Subcutaneous adipose tissue (tissue), 4 donors: ENCODE results near the gene SMARCD2. TPM values are rescaled to one million over a fixed set of nuclear protein-coding genes. Genes with fewer than 3 reads are reported as not detected.

Source experiments
- total RNA-seq, 4 donors: library from RNA; depleted of rRNA; stranded (reverse); fragments of >200 nt; gene quantifications; one replicate each; pipeline ENCODE4 v1.1.0, GENCODE V29; 2016
- TF ChIP-seq, protein P1 (sequence below): fragments of 450-650 bp; IDR thresholded peaks from one replicate; pipeline ENCODE4 v1.5.1; 2016; ENCODE audit warnings: low read depth, mild to moderate bottlenecking, control low read depth, antibody characterized with exemption, moderate library complexity

The SMARCD2 gene
- total RNA-seq, 4 donors from 2014 or later = 101 to 246 (median 141) TPM

DNA sequence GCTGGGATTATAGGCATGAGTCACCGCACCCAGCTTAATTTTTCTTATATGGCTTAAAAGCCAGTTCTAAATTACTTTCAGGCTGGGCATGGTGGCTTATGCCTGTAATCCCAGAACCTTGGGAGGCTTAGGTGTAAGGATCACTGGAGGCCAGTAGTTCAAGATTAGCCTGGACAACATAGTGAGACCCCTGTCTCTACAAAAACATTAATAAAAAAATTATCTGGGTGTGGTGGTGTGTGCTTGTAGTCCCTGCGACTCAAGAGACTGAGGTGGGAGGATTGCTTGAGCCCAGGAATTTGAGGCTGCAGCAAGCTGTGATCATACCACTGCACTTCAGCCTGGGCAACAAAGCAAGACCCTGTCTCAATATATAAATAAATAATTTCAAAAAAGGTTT is 10.8 kb upstream of the SMARCD2 start:
- TF ChIP-seq, protein P1, sequence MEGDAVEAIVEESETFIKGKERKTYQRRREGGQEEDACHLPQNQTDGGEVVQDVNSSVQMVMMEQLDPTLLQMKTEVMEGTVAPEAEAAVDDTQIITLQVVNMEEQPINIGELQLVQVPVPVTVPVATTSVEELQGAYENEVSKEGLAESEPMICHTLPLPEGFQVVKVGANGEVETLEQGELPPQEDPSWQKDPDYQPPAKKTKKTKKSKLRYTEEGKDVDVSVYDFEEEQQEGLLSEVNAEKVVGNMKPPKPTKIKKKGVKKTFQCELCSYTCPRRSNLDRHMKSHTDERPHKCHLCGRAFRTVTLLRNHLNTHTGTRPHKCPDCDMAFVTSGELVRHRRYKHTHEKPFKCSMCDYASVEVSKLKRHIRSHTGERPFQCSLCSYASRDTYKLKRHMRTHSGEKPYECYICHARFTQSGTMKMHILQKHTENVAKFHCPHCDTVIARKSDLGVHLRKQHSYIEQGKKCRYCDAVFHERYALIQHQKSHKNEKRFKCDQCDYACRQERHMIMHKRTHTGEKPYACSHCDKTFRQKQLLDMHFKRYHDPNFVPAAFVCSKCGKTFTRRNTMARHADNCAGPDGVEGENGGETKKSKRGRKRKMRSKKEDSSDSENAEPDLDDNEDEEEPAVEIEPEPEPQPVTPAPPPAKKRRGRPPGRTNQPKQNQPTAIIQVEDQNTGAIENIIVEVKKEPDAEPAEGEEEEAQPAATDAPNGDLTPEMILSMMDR = no peak

DNA sequence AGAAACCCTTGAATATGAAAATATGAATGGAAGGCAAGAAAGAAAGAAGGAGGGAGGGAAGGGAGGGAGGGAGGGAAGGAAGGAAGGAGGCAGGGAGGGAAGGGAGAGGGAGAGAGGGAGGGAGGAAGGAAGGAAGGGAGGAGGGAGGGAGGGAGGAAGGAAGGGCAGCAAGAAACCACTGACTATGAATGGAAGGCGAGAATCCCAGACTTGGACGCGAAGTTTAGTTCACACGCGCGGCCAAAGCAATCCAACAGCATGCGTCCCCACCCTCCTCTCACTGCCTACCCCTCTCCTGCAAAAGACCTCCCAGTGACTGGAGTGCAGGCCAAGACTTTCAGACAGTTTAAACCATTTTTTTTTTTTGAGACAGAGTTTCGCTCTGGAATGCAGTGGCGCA is 7.9 kb upstream of the SMARCD2 start:
- TF ChIP-seq, protein P1 = no peak

DNA sequence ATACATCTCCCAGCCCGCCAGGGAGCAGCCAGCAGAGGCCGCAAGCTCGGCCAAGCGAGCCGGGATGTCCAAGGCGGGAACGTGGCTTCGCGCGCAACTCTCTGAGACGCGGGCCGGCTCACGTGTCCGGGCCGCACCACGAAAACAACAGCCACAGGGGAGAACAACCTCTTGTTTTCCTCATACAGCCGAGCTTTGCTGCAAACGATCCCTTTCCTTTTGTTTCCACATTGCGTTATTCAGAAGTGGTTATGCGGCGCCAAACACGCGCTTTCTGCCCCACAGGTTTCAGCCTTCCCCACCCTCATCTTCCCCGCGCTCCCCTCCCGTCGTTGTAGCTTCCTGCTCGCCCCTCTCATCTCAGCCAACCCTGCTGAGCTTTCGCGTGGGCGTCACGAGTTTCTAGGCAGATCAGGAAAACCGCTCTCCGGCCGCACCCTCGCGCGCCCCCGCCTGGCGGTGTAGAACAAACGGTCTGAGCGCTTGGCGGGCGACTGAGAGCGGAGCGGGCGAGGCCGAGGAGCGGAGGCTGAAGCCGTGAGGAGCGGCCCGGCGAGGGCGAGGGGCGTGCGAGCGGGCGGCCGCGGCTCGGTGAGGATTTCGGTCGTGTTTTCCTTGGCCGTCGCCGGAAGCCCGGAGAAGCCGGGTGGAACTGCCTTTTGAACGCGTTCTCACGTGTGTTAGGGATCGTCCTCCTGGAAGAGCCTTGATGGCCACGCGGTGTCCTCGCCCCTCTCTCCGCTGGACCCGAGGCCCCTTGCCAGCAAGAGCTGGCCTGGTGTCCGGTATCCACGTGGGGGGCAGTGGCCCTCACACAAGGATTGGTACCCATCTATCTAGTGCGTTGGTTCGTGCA is 6.6 kb upstream of the SMARCD2 start:
- TF ChIP-seq, protein P1 = no peak

DNA sequence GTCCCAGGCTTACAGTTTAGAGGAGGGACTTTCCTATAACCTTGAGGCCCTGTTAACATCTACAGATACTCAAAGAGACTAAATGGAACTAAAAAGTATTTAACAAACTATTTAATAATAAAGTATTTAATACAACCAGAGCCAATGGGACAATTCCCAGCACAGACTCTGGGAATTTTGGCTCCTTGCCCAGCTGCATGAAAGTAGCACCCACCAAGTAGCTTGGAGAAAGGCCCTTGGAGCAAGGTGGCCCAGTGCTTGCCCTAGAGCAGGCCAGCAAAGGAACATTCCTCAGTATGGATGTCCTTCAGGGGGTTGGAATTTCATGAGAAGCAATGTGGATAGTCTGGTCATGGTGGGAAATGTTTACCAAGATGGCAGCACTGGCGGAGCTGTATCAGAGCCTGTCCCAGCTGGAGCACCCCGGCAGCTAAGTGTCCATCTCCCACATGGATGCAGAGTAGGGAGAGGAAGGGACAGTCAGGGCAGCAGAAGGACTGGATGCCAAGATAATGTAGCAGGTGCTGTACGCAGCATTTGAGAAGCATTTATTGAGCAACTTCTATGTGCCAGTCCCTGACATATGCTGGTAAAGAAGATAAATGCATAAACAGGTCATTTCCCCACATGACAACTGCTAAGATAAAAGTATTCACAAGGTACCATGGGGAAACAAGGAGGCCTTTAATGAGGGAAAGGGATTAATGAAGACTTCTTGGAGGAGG is 5.2 kb upstream of the SMARCD2 start:
- TF ChIP-seq, protein P1 = no peak

DNA sequence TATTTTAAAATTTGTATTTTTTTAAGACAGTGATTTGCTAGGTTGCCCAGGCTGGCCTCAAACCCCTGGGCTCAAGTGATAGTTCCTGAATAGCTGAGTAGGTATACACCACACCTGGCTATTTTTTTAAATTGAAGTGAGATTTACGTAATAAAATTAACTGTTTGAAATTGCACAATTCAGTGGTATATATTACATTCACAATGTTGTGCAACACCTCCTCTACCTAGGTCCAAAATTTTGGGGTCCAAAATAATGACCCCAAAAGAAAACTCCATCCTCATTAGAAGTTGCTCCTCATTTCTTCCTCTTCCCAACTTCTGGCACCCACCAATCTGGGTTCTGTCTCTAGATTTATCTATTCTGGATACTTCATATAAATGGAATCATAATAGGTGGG is 3.0 kb upstream of the SMARCD2 start:
- TF ChIP-seq, protein P1 = no peak

DNA sequence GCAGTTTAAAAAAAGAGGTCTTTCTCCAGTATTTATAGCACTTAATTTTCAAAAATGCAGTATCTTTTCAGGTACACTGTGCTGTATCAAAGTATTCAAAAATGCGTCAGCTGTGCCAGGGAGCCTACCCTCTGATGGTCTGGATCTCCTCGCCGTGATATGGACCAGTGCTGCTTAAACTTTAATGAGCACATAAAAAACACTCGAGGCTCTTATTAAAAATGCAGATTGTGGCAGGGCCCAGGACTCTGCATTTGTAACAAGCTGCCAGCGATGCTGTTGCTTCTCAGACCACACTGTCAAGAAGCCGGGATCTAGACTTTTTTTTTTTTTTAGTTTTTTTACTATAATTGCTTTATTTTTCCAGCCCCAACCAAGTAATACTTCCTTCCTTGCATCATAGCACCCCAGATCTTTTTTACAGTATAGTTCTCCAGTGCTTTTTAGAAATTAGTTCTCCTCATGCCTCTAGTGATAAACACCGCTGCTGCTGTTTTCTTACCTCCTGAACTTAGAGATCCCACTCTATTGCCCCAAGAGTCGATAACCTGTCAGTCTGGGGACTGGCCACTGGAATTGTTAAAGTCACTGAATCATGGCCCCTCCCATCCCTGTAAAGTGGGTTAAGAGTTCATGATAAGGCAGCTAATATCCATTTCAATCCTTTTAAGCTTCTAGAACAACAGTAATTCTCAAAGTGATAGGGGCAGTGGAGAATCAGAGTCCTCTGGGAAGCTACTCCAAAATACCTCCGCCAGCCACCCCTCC is 1.6 kb upstream of the SMARCD2 start:
- TF ChIP-seq, protein P1 = no peak

DNA sequence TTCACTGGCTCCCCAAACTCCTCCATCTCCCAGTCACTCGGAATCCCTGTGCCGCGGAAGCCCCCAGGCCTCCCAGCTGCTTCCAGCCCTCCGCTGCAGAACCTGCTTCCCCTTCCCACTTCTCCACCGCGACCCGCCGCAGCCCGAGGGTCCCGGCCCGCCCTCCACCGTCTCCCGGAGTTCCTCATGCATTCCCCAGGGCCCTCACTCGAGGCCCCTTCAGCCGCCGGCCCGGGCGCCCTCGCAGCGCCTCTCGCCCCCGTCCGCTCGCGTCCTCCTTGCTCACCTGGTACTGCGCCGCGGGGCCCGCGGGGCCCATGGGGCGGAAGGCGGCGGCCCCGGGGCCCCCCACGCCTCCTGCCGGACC is 329 bp downstream of the SMARCD2 start:
- TF ChIP-seq, protein P1 = no peak
